GM18873 (cell line): ENCODE results near the gene CNTNAP3.
"Not testable (repeated sequence)": the region's sequence is repeated elsewhere in the genome, so short reads cannot be mapped to it uniquely, and the experiment has no call there.

ENCODE experiments used
- ATAC-seq: cut with Tn5 transposase; IDR thresholded peaks from one replicate; pipeline ENCODE4 v1.9.1; 2021; ENCODE audit warnings: mild to moderate bottlenecking, moderate library complexity, moderate number of reproducible peaks; ENCODE audit not compliant: unreplicated experiment, low FRiP score

Gene CNTNAP3

DNA sequence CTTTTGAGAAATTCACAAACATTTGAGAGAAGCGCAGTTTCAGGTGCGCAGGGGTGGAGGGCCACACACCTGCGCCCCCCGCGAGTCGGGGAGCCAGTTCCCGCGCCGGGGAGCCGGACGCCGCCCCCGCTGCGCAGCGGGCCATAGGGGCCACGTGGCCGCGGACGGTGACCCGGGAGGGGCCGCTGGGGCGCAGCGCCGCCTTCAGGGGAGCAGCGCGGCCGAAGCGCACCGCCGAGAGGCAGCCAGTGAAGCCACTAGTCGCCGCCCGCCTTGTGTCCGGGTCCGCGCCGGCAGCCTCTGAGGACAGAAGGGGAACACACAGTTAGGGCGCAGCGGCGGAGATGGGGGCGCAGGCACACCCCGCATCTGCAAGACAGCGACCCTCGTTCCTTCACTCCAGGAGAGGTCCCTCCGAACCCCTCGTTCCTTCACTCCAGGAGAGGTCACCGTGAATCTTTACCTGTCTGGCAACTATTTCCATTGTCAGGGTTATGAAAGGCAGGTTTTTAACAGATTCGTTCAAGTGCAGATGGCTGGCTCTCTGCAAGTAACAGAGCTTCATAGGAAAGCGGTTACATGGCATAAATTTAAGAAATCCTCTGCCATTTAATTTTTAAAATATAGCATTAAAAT is 209.2 kb downstream of the CNTNAP3 start:
- ATAC-seq: not testable (repeated sequence)

DNA sequence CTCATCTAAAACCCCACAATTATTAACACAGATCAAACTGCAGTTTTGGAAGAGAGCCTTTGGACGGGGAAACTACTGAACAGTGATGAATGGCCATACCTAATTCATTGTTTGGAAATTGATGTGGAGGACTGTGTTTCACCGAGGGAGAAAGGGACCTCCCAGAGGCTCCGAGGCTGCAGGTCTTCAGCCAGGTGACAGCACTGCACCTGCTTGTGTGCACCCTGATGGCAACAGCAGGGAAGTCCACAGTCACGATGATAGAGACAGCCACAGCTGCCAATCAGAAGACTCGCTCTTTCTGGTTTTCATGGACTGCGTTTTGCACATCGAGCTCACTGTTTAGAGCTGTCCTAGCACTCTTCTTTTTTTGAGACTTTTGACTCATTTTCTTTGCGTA is 214.4 kb downstream of the CNTNAP3 start:
- ATAC-seq: not testable (repeated sequence)

DNA sequence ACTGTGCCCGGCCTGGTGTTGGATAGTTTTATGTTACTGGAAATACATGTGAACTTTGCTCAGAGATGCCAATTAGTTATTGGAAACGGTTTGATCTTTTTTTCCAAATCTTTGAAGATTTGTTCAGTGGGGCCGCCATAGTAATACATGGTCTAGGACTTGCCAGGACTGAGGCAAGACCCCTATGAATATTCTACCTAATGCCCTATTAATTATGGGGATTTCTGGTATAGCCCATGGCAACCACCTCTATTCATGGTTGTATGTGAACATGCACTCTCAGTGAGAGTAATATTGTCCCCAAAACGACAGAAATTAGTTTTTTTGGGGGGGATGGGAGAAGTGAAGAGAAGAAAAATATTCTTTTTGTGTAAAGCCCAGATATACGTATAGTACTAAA is 220.3 kb downstream of the CNTNAP3 start:
- ATAC-seq: not testable (repeated sequence)

DNA sequence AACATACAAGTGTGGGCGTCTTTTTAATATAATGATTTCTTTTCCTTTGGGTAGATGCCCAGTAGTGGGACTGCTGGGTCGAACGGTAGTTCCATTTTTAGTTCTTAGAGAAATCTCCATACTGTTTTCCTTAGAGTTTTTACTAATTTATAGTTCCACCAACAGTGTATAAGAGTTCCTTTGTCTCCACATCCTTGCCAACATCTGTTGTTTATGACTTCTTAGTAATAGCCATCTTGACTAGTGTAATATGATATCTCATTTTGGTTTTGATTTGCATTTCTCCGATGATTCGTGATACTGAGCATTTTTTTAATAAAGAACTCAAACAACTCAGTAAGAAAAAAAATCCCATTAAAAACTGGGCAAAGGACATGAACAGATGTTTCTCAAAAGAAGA is 225.0 kb downstream of the CNTNAP3 start:
- not testable (repeated sequence) for ATAC-seq

DNA sequence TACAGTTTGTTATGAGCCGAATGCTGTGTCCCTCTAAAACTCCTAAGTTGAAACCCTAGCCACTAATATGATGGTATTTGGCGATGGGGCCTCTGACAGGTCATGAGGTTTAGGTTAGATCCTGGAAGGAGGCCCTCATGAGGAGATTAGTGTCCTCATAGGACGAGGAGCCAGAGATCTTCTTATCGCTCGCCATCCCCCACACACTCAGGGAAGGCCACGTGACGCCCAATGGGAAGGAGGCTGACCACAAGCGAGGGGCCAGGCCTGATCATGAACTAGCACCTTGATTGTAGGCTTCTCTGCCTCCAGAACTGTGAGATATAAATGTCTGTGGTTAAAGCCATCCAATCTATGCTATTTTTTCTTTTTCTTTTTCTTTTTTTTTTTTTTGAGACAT is 233.5 kb downstream of the CNTNAP3 start:
- ATAC-seq: not testable (repeated sequence)

DNA sequence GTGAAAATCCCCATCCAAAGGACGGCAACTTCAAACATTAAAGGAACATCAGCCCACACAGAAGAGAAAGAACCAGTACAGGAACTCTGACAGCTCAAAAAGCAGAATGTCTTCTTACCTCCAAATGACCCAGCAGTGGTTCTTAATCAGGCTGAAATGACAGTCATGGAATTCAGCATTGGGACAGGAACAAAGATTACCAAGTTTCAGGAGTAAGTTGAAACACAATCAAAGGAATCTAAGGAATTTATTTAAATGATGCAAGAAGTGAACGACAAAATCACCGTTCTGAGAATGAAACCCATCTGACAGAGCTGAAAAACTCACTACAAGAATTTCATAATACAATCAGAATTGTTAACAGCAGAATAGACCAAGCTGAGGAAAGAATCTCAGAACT is 241.1 kb downstream of the CNTNAP3 start:
- ATAC-seq: not testable (repeated sequence)

DNA sequence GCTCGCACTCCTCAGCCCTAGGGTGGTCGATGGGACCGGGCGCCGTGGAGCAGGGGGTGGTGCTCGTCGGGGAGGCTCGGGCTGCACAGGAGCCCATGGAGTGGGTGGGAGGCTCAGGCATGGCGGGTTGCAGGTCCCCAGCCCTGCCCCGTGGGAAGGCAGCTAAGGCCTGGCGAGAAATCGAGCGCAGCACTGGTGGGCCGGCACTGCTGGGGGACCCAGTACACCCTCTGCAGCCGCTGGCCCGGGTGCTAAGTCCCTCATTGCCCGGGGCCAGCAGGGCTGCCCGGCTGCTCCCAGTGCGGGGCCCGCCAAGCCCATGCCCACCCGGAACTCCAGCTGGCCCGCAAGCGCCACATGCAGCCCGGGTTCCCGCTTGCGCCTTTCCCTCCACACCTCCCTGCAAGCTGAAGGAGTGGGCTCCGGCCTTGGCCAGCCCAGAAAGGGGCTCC is 245.6 kb downstream of the CNTNAP3 start:
- not testable (repeated sequence) for ATAC-seq

DNA sequence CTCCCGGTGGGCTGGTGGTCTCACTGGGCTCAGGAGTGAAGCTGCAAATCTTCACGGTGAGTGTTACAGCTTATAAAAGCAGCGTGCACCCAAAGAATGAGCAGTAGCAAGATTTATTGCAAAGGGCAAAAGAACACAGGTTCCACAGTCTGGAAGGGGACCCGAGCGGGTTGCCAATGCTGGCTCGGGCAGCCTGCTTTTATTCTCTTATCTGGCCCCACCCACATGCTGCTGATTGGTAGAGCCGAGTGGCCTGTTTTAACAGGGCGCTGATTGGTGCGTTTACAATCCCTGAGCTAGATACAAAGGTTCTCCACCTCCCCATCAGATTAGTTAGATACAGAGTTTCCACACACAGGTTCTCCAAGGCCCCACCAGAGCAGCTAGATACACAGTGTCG is 246.2 kb downstream of the CNTNAP3 start:
- not testable (repeated sequence) for ATAC-seq

DNA sequence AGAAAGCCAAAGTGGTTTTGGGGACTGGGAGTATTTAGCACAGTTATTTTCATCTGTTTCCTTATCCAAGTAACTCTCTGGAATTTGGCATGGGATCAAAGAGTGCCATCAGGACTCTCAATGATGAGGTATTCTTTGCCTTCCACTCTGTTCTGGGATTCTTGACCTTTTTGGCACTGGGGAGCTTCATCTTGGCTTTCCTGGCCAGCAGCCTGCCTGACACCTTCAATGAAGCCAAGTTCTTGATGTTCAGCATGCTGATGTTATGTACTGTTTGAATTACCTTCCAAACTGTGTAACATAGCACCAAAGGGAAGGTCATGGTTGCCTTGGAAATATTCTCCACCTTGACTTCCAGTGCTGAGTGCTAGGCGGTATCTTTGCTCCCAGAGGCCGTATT is 248.8 kb downstream of the CNTNAP3 start:
- ATAC-seq: not testable (repeated sequence)

DNA sequence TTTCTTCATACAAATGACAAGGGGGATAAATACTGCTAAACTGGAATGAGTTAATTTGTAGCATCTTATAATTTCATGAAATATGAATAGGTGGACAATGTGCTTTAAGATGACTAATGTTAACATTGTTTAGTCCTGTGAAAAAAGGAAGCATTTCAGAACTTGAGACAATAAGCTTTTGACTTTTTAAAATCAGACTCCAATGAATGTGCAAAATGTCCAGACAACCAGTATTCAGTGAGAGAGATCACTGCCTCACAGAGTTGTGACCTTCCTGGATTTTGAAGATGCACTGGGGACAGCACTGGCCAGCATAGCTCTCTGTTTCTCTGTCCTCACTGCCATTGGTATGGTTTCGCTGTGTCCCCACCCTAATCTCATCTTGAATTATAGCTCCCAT is 249.7 kb downstream of the CNTNAP3 start:
- ATAC-seq: not testable (repeated sequence)

DNA sequence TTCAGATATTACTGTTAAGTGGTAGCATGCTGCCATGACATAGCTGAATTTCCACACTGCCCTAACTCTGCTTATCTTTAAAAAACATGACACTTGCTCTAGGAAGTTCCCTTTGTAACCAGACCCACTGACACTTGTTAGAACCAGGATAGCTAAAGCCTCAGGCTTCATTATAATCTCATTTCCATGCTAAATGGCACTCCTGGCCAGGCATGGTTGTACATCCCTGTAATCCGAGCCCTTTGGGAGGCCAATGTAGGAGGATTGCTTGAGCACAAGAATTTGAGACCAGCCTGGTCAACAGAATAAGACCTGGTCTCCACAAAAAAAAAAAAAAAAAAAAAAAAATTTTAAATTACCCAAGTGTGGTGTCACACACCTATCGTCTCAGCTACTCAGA is 254.1 kb downstream of the CNTNAP3 start:
- ATAC-seq: not testable (repeated sequence)

DNA sequence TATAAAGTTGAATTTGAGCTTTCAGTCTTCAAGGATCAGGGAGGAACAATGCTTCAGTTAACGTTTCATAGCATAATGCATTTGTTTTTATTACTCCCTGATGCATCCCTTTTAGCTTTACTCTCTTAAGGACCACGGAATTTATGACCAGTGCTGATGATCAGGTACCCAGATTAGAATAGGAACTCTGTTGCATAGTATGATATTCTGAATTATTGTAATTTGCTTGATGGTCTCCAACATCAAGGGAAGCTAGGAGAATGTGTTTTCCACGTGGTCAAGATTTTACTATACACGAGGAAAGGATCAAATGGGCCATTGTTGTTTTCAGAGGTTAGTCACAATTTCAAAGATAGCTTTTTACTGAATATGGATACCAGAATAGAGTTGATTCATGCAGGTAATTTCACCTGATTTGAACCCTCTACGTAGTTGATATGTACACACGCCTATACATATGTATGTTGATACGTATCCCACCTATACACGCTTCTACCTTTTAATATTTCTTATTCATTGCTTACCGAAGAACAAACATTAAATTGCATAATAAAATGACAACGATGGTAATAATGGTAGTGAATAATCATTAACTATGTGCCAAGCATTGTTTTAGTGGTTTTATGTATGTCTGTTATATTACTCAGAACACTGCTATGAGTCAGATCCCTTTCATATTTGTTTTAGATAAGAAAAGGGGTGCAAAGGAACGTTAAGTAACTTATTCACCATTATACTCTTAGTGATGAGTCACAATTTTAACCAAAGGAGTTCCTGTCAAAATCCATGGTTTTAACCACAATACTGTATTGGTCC is 257.6 kb downstream of the CNTNAP3 start:
- ATAC-seq: not testable (repeated sequence)

DNA sequence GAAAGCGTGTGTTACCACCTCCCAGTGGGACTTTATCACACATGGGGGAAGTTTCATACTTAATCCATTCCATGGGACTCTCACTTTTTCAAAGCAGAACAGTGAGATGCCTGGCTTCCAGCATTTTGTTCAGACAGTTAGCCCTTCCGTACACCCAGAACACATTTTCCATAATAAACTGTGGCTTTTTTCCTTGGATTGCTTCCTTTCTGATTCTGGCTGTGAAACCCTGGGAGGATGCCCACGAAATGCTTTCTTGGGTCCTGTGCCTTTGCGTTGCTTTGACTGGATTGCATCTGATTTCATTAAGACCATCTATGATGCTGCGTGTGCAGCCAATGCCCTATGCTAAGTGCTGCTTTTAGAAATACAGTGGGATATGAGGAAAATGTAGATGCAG is 259.1 kb downstream of the CNTNAP3 start:
- ATAC-seq: not testable (repeated sequence)

DNA sequence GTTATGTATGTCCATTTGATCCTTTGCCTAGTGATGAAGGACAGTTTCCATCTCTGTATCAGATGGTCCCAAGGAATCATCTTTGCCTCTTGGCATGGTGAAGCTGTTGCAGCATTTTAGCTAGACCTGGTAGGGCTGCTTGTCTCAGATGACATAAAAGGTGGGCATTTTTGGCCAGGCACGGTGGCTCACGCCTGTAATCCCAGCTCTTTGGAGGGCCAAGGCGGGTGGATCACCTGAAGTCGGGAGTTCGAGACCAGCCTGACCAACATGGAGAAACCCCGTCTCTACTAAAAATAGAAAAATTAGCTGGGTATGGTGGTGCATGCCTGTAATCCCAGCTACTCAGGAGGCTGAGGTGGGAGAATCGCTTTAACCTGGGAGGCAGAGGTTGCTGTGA is 259.8 kb downstream of the CNTNAP3 start:
- not testable (repeated sequence) for ATAC-seq

DNA sequence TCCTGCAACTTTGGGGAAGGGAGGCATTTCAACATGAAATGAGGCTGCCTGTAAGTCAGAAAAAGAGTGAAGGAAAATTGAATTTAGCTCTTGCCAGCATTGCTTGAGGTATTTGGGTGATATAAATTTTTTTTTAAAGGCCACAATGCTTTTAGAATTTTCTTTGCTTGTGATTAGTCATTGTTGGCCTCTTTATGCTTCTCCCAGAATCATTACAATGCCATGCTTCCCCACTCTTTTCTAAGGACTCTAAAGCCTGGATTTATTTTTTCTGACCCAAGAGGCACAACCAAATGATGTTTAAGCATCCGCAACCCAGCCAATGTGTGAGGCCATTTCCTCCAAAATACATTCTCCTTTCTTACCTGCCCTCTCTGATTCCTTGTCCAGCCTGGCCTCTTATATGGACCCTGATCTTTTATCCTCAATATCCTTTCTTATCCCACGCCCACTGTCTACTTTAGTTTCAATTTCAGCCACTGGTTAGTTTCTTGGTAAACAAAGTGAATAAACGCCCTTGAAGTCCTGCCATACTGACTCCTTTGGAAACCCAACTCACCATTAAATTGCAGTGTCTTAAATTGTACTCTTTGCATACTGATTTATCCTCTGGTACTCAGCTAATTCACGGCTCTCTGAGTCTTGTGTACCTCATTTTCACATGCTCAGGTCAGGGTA is 261.9 kb downstream of the CNTNAP3 start:
- ATAC-seq: not testable (repeated sequence)
